HepG2 (cell line): ENCODE results near the gene ARMCX2.

Experiments used
- CENPBD1 ChIP-seq: sonication (generic); formaldehyde crosslinking; IDR thresholded peaks from 2 replicates; pipeline ENCODE4 v1.8.0; 2022; ENCODE audit warnings: missing genetic modification reagents, low read depth, mild to moderate bottlenecking, borderline replicate concordance
- EP300 ChIP-seq, 3 experiments: sonication (generic) in 1 of 3; formaldehyde crosslinking in 1 of 3; IDR thresholded peaks; 2 replicates each; pipeline versions ENCODE4 v1.5.1 to v1.6.1; 2011 to 2020; ENCODE audit warnings: low read depth in 2 of 3, low read length in 2 of 3, borderline replicate concordance in 1 of 3, improper control_type of control experiment in 1 of 3, mild to moderate bottlenecking in 1 of 3, missing genetic modification reagents in 1 of 3, moderate library complexity in 1 of 3
- IKZF1 ChIP-seq: fragments of 450-650 bp; IDR thresholded peaks from 2 replicates; pipeline ENCODE4 v1.7.1; 2016
- KLF9 ChIP-seq: IDR thresholded peaks from 2 replicates; pipeline ENCODE4 v1.6.1; 2016; ENCODE audit warnings: low read depth
- RBAK ChIP-seq: sonication (generic); formaldehyde crosslinking; IDR thresholded peaks from 2 replicates; pipeline ENCODE4 v1.5.1; 2020; ENCODE audit warnings: mild to moderate bottlenecking, missing genetic modification reagents
- SSRP1 ChIP-seq: IDR thresholded peaks from 2 replicates; pipeline ENCODE4 v1.6.1; 2016; ENCODE audit warnings: control low read depth
- ZFX ChIP-seq: sonication (generic); formaldehyde crosslinking; IDR thresholded peaks from 2 replicates; pipeline ENCODE4 v1.4.0; 2020; ENCODE audit warnings: mild to moderate bottlenecking, low read depth, missing genetic modification reagents, moderate library complexity
- ZNF580 ChIP-seq: IDR thresholded peaks from 2 replicates; pipeline ENCODE4 v1.6.1; 2016; ENCODE audit warnings: low read depth, borderline replicate concordance
- ZNF703 ChIP-seq: sonication (generic); formaldehyde crosslinking; IDR thresholded peaks from 2 replicates; pipeline ENCODE4 v1.5.1; 2020; ENCODE audit warnings: missing genetic modification reagents, mild to moderate bottlenecking, moderate library complexity, borderline replicate concordance
- ZSCAN25 ChIP-seq: sonication (generic); formaldehyde crosslinking; IDR thresholded peaks from 2 replicates; pipeline ENCODE4 v1.8.0; 2022; ENCODE audit warnings: mild to moderate bottlenecking, missing genetic modification reagents
- TF ChIP-seq, protein P1 (sequence below): sonication (generic); formaldehyde crosslinking; IDR thresholded peaks from 2 replicates; pipeline ENCODE4 v1.9.0; 2022; ENCODE audit warnings: missing genetic modification reagents, mild to moderate bottlenecking, borderline replicate concordance
- TF ChIP-seq, protein P2 (sequence below): sonication (generic); formaldehyde crosslinking; IDR thresholded peaks from 2 replicates; pipeline ENCODE4 v1.9.0; 2021; ENCODE audit warnings: missing genetic modification reagents, borderline replicate concordance
- TF ChIP-seq, protein P3 (sequence below): sonication (generic); formaldehyde crosslinking; IDR thresholded peaks from 2 replicates; pipeline ENCODE4 v1.5.0; 2020; ENCODE audit warnings: mild to moderate bottlenecking, missing genetic modification reagents, moderate library complexity
- TF ChIP-seq, protein P4 (sequence below): sonication (generic); formaldehyde crosslinking; IDR thresholded peaks from 2 replicates; pipeline ENCODE4 v1.9.0; 2021; ENCODE audit warnings: missing genetic modification reagents, borderline replicate concordance

DNA sequence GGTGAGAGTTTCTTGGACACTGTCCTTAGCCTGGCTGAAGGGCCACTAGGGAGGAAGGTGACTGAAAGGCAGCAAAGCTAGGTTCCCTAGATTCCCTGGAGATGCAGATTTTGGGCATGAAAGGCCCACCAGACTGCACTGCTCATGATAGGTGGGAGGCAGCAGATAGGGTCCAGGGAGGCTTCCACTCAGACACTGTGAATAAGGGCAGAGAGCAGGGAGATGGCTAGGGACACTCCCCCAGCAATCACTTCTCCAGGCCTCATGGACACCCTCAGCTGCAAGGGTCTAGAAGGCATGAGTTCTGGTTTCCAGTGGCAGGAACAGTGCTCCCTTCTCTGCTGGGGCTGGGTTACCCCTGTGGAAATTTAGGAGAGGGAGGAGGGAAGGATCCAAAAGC lies 20.1 kb downstream of the ARMCX2 start:
- no peak for TF ChIP-seq RBAK
- no peak for TF ChIP-seq ZSCAN25 (CRISPR knock-in tag)
- TF ChIP-seq, protein P1, sequence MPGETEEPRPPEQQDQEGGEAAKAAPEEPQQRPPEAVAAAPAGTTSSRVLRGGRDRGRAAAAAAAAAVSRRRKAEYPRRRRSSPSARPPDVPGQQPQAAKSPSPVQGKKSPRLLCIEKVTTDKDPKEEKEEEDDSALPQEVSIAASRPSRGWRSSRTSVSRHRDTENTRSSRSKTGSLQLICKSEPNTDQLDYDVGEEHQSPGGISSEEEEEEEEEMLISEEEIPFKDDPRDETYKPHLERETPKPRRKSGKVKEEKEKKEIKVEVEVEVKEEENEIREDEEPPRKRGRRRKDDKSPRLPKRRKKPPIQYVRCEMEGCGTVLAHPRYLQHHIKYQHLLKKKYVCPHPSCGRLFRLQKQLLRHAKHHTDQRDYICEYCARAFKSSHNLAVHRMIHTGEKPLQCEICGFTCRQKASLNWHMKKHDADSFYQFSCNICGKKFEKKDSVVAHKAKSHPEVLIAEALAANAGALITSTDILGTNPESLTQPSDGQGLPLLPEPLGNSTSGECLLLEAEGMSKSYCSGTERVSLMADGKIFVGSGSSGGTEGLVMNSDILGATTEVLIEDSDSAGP = no peak
- no peak for TF ChIP-seq SSRP1
- TF ChIP-seq, protein P2, sequence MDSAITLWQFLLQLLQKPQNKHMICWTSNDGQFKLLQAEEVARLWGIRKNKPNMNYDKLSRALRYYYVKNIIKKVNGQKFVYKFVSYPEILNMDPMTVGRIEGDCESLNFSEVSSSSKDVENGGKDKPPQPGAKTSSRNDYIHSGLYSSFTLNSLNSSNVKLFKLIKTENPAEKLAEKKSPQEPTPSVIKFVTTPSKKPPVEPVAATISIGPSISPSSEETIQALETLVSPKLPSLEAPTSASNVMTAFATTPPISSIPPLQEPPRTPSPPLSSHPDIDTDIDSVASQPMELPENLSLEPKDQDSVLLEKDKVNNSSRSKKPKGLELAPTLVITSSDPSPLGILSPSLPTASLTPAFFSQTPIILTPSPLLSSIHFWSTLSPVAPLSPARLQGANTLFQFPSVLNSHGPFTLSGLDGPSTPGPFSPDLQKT (CRISPR knock-in tag) = no peak
- no peak for TF ChIP-seq ZNF580 (CRISPR knock-in tag)
- no peak for TF ChIP-seq ZNF703 (CRISPR knock-in tag)
- TF ChIP-seq, protein P3, sequence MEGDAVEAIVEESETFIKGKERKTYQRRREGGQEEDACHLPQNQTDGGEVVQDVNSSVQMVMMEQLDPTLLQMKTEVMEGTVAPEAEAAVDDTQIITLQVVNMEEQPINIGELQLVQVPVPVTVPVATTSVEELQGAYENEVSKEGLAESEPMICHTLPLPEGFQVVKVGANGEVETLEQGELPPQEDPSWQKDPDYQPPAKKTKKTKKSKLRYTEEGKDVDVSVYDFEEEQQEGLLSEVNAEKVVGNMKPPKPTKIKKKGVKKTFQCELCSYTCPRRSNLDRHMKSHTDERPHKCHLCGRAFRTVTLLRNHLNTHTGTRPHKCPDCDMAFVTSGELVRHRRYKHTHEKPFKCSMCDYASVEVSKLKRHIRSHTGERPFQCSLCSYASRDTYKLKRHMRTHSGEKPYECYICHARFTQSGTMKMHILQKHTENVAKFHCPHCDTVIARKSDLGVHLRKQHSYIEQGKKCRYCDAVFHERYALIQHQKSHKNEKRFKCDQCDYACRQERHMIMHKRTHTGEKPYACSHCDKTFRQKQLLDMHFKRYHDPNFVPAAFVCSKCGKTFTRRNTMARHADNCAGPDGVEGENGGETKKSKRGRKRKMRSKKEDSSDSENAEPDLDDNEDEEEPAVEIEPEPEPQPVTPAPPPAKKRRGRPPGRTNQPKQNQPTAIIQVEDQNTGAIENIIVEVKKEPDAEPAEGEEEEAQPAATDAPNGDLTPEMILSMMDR = no peak
- no peak for TF ChIP-seq ZFX (CRISPR knock-in tag)
- TF ChIP-seq, protein P4, sequence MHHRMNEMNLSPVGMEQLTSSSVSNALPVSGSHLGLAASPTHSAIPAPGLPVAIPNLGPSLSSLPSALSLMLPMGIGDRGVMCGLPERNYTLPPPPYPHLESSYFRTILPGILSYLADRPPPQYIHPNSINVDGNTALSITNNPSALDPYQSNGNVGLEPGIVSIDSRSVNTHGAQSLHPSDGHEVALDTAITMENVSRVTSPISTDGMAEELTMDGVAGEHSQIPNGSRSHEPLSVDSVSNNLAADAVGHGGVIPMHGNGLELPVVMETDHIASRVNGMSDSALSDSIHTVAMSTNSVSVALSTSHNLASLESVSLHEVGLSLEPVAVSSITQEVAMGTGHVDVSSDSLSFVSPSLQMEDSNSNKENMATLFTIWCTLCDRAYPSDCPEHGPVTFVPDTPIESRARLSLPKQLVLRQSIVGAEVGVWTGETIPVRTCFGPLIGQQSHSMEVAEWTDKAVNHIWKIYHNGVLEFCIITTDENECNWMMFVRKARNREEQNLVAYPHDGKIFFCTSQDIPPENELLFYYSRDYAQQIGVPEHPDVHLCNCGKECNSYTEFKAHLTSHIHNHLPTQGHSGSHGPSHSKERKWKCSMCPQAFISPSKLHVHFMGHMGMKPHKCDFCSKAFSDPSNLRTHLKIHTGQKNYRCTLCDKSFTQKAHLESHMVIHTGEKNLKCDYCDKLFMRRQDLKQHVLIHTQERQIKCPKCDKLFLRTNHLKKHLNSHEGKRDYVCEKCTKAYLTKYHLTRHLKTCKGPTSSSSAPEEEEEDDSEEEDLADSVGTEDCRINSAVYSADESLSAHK (CRISPR knock-in tag) = no peak
- TF ChIP-seq CENPBD1 (CRISPR knock-in tag) = no peak
- TF ChIP-seq IKZF1 = no peak
- no peak for TF ChIP-seq KLF9 (CRISPR knock-in tag)
- no peak for TF ChIP-seq EP300 (IDR thresholded peaks at IDR 0.05; ENCODE audit: low read depth in 2 of 2, low read length in 2 of 2)
- no peak for TF ChIP-seq EP300 (CRISPR knock-in tag; IDR thresholded peaks at IDR 0.05; ENCODE audit: borderline replicate concordance)
